GM12874 (cell line): ENCODE measurements around the gene C1QTNF8.

Experiments
- TF ChIP-seq, protein P1 (sequence below): IDR thresholded peaks from 2 replicates; pipeline ENCODE4 v1.5.1; 2011; ENCODE audit warnings: low read depth, mild to moderate bottlenecking, control low read depth, low read length, moderate library complexity; ENCODE audit not compliant: insufficient read depth

Gene C1QTNF8

DNA sequence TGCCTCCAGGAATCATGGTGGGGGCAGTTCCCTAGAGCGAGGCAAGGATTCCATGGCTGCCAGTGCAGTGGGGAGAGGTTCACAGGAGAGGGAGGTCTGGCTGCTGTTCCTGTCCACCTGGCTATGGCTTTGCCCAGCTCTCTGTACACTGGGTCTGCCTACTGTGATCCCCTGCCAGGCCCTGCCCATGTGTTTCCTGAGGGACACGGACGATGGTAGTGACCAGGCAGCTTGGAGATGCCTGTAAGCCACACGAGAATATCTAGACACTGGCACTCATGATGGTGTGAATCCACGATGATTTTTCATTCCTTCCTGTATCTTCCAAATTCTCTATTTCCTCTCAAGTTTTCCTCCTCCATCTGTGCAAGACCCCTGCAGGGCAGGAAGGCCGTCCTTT is 11.1 kb downstream of the C1QTNF8 start:
- TF ChIP-seq, protein P1, sequence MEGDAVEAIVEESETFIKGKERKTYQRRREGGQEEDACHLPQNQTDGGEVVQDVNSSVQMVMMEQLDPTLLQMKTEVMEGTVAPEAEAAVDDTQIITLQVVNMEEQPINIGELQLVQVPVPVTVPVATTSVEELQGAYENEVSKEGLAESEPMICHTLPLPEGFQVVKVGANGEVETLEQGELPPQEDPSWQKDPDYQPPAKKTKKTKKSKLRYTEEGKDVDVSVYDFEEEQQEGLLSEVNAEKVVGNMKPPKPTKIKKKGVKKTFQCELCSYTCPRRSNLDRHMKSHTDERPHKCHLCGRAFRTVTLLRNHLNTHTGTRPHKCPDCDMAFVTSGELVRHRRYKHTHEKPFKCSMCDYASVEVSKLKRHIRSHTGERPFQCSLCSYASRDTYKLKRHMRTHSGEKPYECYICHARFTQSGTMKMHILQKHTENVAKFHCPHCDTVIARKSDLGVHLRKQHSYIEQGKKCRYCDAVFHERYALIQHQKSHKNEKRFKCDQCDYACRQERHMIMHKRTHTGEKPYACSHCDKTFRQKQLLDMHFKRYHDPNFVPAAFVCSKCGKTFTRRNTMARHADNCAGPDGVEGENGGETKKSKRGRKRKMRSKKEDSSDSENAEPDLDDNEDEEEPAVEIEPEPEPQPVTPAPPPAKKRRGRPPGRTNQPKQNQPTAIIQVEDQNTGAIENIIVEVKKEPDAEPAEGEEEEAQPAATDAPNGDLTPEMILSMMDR: no peak

DNA sequence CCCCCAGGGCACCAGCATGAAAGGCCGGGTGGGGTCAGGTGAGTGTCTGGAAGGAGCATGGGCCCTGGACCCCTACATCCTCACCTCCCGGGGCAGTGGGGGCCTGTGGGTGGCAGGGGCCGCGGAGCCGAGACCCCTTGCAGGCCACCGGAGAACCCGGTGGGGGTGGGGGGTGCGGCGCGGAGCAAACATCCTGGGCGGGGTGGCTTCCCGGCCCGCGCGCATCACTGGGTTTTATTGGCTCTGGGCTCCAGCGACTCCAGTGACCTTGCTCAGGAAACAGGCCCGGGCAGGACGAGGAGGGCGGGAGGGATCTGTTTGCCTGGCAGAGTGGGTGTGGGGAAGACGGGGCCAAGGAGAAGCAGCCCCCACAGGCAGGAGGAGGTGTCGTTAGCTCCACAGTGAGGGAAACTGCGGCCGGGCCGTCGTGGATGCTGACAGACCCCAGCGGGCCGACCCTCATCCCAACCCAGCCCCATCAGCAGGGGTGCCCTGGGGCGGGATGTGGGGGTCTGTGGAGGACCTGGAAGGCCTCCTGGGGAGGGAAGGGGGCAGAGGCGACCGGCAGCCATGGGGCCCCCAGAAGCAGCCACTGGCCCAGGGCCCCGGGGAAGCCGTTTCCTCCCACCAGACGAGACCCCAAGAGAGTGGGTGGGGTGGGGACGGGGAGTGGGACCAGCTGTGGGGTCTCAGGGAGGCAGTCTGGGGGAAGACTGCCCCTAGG is 12.9 kb downstream of the C1QTNF8 start:
- TF ChIP-seq, protein P1: no peak

DNA sequence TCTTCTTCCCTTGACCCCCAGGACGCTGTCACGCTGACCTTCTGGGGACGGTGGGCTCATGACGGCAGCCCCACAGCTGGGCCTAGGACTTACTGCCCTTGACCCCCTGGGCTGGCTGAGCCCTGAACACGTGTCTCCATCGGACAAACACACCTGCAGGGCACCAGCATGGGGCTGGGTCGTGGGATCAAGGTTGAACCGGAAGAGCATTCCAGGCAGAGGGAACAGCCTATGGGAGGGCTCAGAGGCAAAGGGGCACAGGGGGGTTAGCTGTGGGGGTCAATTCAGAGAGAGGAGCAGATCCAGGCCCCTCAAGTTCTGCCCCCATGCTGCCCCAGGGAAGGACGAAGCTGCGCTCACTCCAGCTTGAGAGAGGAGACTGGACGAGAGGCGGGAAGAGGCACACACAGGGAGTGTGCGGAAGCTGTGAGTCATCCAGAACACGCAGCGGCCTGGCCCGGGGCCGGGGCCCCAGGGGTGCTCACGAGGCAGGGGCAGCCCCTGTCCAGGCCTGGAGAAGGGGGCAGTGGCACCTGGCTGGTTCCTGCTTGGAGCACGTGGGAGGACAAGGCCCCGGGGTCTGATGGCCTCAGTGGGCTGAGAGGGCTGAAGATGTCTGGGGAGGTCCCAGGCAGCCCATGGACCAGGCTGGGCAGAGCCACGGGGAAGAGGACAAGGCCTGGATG is 13.6 kb downstream of the C1QTNF8 start:
- TF ChIP-seq, protein P1: no peak

DNA sequence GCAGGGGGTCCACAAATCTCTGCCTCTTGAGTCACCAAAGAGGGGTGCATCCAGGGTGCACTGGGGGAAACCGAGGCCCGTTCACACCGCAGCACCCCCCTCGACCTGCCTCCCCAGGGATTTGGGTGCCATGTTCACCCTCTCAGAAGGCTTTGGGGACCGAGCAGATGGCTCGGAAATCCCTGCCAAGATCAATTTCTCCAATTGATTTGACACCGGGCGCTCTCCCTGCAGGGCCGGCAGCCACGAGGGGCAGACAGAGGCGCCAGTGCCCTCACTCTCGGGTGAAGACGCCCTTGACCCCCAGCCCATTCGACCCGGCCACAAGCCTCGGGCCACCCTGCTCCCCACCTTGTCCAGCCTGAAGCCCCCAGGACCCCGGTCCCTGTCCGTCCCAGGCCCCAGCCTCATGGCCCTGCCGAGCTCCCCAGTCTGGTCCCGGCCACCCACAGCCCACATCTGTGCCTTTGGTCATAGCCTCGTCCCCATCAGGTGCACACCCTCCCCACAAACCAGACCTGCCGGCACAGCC is 14.2 kb downstream of the C1QTNF8 start:
- TF ChIP-seq, protein P1: no peak

DNA sequence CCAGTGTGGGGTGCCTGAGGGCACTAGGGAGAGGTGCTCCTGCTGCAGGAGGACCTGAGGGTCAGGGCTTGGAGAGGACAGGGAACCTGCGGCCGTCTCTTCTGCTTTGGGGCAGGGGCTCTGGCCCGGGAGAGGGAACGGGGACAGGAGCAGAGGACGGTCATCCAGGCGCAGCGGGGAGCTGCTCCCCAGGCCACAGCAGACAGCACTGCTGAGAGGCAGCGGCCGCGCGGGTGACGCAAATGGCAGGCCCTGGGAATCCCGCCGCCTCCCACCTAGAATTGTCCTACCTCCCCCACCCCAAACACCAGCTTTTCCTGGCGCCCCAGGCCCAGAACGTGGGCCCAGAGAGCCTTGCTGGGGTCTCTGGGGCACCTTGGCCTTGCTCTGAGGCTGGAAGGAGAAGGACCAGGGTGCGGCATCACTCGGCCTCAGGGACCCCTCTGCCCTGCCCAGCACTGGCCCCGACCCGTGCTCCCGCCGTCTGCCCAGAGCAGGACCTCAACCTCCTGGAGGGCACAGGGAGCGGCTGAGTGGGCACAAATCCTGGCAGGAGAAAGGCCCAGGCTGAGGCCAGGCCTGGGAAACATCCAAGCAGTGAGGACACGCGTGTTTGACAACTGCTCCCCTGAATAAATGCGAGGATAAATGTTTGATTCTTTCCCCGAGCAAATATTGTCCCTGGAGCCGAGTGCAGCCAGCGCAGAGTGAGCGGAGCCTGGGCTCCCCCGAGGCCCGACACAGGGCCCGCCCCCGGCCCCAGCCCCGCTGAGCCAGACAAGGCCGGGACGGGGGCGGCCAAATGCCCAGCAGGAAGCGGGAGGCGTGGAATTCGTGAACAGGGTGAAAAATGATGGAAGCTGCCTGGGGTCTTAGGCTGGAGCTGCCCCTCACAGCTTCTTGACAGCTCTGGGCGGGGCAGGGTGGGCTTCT is 15.0 kb downstream of the C1QTNF8 start:
- TF ChIP-seq, protein P1: no peak

DNA sequence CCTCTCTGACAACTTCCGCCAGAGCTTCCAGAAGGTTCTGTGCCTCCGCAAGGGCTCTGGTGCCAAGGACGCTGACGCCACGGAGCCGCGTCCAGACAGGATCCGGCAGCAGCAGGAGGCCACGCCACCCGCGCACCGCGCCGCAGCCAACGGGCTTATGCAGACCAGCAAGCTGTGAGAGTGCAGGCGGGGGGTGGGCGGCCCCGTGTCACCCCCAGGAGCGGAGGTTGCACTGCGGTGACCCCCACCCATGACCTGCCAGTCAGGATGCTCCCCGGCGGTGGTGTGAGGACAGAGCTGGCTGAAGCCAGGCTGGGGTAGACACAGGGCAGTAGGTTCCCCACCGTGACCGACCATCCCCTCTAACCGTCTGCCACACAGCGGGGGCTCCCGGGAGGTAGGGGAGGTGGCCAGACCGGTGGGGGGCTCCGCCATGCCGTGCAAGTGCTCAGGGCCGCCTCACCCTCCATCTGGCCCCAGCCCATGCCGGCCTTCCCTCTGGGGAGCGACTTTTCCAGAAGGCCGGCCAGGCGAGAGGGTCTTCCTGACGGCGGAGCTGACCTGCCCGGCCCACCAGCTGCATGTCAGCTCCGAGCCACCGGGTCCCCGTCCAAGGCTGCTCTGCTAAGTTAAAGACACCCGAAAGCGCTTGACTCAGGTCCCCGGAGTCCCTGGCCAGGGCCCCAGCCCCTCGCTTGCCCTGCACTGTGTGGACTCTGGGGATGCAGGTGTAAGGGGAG is 16.1 kb downstream of the C1QTNF8 start:
- TF ChIP-seq, protein P1: no peak

DNA sequence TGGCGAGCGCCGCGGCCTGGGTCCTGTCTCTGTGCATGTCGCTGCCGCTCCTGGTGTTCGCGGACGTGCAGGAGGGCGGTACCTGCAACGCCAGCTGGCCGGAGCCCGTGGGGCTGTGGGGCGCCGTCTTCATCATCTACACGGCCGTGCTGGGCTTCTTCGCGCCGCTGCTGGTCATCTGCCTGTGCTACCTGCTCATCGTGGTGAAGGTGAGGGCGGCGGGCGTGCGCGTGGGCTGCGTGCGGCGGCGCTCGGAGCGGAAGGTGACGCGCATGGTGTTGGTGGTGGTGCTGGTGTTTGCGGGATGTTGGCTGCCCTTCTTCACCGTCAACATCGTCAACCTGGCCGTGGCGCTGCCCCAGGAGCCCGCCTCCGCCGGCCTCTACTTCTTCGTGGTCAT is 16.7 kb downstream of the C1QTNF8 start:
- TF ChIP-seq, protein P1: no peak
